Spleen (tissue), 7 donors: ENCODE results near the gene EXOC6B.

Experiments used
- POLR2A ChIP-seq, 3 donors: fragments of 450-650 bp; IDR thresholded peaks; one replicate each; pipeline ENCODE4 v1.5.1; 2017; ENCODE audit warnings: antibody characterized with exemption in 3 of 3, mild to moderate bottlenecking in 1 of 3
- POLR2AphosphoS5 ChIP-seq, 3 donors: sonication (generic); formaldehyde crosslinking; IDR thresholded peaks; one replicate each; pipeline ENCODE4 v1.5.1; 2017; ENCODE audit warnings: antibody characterized with exemption in 3 of 3
- TF ChIP-seq, protein P1 (sequence below), 11 experiments: fragments of 200-600 bp in 7 of 11; fragments of 450-650 bp in 4 of 11; sonication (generic) in 4 of 11; IDR thresholded peaks in 8 of 11; conservative IDR thresholded peaks in 3 of 11; 1 replicate in 7 of 11; 2 replicates in 4 of 11; pipeline versions ENCODE4 v1.4.0 to v1.8.0; 2016 to 2021; ENCODE audit warnings: antibody characterized with exemption in 11 of 11, inconsistent platforms in 4 of 11, mild to moderate bottlenecking in 1 of 11
- donor health status: DM: no; HTN: no; CAD: no; lungs with moderate emphysema.
- donor health status: DM: no; HTN: no; CAD: no.
- donor health status: DM: no; HTN: no; CAD: no.

DNA sequence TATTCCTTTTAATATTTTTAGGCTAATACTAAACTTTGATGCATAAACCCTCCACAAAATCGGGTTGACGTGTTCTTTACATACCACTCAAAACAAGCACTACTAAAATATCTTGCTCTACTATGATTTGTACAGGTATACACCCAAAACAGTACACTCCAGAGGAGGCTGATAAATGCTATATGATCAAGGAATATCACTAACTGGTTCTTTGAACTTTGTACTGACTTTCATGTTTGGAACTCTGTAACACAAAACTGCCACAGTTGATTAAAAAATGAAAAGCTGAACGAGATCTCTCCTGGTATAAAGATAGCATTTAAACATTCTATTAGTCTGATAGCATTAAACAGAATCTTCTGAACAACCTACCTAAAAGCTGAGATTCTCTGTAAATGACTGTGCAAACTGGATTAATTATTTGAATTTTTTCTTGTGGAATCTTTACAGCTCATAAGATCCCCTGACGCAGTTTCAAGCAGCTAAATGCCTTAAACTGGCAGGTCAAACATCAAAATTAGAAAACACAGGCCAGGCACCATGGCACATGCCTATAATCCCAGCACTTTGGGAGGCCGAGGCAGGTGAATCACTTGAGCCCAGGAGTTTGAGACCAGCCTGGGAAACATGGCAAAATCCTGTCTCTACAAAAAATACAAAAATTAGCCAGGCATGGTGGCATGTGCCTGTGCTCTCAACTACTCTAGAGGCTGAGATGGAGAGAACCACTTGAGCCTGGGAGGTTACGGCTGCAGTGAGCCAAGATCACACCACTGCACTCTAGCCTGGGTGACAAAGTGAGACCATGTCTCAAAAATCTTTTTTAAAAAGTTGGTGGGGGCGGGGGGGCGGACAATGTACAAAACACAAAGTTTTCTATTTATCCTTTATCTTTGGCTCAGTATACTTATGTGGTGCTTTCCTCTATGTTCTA is 150.6 kb downstream of the EXOC6B start:
- TF ChIP-seq POLR2A (IDR thresholded peaks at IDR 0.05) (no peak), POLR2AphosphoS5 (IDR thresholded peaks at IDR 0.05) (no peak)
- TF ChIP-seq, protein P1, sequence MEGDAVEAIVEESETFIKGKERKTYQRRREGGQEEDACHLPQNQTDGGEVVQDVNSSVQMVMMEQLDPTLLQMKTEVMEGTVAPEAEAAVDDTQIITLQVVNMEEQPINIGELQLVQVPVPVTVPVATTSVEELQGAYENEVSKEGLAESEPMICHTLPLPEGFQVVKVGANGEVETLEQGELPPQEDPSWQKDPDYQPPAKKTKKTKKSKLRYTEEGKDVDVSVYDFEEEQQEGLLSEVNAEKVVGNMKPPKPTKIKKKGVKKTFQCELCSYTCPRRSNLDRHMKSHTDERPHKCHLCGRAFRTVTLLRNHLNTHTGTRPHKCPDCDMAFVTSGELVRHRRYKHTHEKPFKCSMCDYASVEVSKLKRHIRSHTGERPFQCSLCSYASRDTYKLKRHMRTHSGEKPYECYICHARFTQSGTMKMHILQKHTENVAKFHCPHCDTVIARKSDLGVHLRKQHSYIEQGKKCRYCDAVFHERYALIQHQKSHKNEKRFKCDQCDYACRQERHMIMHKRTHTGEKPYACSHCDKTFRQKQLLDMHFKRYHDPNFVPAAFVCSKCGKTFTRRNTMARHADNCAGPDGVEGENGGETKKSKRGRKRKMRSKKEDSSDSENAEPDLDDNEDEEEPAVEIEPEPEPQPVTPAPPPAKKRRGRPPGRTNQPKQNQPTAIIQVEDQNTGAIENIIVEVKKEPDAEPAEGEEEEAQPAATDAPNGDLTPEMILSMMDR (IDR thresholded peaks at IDR 0.05 in 8 of 11, conservative IDR thresholded peaks at IDR 0.05 in 3 of 11): no peak
